GM18505 (cell line): ENCODE data around the gene CSNK1G1.
A peak's percentile ranks its signal among the peaks of the same experiment; 100 is the strongest.

Source experiments
- ATAC-seq: cut with Tn5 transposase; IDR thresholded peaks from one replicate; pipeline ENCODE4 v1.9.1; 2021; ENCODE audit not compliant: unreplicated experiment
- POLR2A ChIP-seq: IDR thresholded peaks from 4 replicates; pipeline ENCODE4 v1.6.1; 2011; ENCODE audit warnings: borderline replicate concordance; ENCODE audit not compliant: insufficient read depth, insufficient read length; ENCODE audit errors: extremely low read depth

Gene CSNK1G1

DNA sequence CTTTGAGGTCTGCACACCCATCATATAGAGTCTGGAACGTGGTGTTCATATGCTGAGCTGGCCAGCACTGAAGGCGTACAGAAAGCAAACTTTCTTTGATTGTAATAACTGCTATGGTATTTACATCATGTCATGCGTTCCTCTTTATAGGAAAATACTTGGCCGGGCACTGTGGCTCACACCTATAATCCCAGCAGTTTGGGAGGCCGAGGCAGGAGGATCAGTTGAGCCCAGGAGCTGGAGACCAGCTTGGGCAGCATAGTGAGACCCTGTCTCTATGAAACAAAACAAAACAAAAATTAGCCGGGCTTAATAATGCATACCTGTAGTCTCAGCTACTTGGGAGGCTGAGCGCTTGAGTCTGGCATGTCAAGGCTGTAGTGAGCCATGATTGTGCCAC, 207.8 kb downstream of the CSNK1G1 start:
- no peak for ATAC-seq

DNA sequence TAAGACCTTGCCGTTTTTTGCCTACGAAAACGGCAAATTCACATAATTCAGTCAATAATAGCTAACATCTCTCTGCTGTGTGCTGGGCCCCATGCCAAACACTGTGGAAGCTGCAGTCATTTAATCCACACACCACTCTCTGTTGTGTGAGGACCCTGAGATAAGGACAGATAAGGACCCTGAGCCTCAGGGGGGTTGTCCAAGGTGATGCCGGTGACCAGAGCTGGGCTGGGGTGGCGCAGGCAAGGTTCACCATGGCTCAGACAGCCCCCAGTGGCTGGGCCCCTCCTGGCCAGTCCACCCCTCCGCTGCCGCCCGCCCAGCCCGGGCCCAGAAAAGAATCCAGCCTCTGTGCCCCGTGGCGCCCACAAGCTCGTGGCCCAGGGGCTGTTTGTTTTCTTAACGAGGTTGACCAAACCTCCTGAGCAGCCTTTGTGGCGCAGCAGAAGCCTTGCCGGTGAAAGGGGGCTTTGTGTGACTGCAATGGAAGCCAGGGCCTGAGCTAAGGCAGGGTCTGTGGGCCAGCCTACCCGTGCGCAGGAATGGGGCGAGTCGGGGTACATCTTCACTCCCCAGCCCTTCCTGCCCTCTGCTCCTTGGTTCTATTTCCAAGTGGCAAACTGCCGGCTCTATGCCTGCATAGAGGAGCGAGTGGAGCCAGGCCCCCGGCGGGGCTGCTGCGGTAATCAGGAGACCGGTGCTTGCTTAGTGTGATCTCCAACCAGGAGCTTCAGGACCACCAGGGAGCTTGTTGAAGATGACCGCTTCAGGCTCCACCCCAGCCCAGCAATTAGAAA, 208.9 kb downstream of the CSNK1G1 start:
- ATAC-seq = no peak
- no peak for TF ChIP-seq POLR2A

More for the DNA sequence above, 207.8 kb downstream of the CSNK1G1 start:
- no peak for TF ChIP-seq POLR2A

DNA sequence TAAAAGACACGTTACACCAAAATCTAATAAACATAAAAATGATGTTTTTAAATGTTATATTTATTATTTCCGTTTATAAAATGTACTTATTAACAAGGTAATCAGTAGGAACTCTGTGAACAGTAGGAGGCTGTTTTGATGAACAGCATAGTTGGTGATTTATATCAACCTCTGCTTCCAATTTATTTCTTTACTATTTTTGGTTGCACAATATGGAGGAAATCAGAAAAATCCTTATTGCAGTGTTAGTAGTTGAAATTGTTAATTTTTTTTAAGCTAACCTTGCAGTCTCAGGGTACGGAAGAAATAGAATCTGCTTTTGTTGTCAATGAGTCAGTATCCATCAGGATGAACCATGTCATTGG, 209.5 kb downstream of the CSNK1G1 start:
- no peak for TF ChIP-seq POLR2A
- ATAC-seq = no peak

DNA sequence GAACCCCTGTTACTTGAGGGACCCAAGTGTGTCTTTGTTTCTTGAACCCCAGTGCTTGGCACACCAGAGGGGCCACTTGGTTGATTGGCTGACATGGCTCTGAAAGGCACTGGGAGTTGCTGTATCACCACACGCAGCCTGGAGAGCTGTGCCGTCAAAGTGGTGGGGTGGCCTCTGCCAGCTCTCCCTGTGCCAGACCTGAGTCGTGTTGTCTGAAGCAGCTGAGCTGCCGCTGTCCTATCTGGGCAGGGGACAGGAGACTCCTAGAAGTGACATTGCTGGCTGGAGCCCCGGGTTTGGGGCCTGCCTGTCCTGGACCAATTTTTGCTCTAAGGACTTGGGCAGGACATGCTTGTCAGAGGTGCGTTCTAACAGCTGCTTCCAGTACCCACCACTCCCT, 209.9 kb downstream of the CSNK1G1 start:
- ATAC-seq = no peak
- TF ChIP-seq POLR2A = no peak

DNA sequence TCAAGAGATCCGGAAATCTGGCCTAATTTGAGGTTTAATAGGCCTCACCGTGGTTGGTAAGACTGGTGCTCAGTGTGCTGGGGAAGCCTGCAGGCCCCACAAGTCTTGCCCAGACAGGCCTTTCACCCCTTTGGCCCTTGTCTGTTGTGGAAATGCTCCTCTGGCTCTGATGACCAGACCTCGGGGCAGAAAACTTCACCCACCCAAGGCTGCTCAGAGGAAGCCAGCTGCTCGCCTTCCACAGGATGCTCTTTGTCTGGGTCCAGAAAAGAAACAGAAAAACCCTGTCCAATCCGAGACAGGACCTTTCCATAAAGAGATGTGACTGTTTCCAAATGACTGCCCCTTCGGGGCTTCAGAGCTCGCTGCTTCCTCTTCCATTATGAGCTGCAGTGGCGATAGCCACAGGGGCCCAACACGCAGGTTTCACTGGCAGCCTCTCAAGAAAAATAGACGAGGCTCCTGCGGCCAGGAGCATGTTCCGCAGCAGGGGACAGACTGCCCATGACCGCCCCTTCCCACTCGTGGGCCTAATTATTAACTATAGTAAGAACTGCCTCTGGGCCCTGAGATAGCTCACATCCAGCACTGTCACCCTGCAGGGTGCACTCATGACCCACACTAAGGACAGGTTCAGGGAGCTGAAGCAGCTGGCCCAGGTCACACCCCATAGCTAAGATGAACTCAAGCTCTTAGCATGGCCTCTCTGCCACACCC, 211.2 kb downstream of the CSNK1G1 start:
- peak; percentile 44 for TF ChIP-seq POLR2A

DNA sequence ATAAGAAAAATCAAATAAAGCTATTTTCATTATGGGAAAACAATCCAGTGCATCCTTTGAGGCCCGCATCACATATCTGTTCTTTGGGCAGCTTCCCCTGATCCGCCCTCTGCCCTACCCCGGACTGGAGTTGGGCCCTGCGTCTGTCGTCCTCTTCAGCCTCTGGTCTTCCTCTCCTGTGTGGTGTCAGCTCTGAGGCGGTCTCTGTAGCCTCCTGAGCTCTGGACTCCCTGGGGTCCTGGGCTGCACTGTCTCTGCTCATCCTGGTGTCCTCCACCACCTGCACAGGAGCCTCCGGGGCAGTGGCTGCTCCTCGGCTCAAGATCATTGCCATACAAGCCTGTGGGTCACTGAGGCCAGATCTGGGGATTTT, 211.8 kb downstream of the CSNK1G1 start:
- ATAC-seq = no peak
- no peak for TF ChIP-seq POLR2A

More for the DNA sequence above, 211.2 kb downstream of the CSNK1G1 start:
- ATAC-seq = peak; percentile 47

DNA sequence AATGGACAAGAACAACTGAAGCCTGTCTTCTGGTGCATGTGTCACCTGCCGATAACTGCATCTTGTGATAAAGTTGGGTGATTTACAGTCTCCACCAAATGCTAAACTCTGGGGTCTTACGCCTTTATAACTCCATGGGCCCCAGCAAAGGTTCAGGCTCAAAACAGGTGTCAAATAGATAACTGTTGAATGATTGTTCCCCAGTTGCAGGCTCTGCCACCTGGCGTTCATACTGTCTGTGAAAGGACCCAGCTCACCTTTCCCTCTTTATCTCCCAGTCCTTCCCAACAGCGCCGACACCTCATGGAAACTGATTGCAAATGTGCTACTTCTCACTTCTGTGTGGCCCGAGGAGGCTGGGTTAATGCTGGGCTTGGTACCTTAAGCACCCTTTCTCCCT, 212.7 kb downstream of the CSNK1G1 start:
- ATAC-seq = no peak
- no peak for TF ChIP-seq POLR2A

DNA sequence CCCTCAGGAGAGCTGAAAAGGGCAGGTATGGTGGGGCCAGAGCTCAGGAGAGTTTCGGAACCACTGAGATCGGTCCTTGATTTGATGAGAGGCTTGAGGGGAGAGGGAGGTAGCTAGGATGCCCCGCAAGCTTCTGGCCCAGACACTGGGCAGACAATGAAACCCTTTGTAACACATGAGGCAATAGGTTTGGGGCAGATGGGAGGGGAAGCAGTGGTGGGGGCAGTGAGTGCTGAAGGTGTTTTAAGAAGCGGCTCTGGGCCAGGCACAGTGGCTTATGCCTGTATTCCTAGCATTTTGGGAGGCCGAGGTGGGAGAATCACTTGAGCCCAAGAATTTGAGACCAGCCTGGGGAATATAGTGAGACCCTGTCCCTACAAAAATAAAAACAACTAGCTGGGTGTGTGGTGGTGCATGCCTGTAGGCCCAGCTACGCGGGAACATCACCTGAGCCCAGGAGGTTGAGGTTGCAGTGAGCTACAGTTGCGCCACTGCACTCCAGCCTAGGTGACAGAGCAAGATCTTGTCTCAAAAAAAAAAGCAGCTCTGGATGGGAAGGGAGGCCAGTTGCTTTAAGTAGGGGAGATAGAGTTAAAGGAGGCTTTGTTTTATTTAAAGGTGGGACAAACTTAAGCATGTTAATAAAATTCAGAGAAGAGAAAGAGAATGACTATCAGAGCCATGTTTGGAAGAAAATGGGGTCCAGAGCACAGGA, 214.0 kb downstream of the CSNK1G1 start:
- TF ChIP-seq POLR2A = no peak
- ATAC-seq = no peak

- ATAC-seq = no peak
- no peak for TF ChIP-seq POLR2A
Measured at GRCh38 chr15:64138331-64138941, 217.5 kb downstream of the CSNK1G1 start.

- ATAC-seq = no peak
Measured at GRCh38 chr15:64137226-64137833, 218.6 kb downstream of the CSNK1G1 start.

GRCh38 chr15:64136347-64136746, 219.6 kb downstream of the CSNK1G1 start:
- no peak for TF ChIP-seq POLR2A
- ATAC-seq = no peak

More at GRCh38 chr15:64137226-64137833, 218.6 kb downstream of the CSNK1G1 start:
- no peak for TF ChIP-seq POLR2A

DNA sequence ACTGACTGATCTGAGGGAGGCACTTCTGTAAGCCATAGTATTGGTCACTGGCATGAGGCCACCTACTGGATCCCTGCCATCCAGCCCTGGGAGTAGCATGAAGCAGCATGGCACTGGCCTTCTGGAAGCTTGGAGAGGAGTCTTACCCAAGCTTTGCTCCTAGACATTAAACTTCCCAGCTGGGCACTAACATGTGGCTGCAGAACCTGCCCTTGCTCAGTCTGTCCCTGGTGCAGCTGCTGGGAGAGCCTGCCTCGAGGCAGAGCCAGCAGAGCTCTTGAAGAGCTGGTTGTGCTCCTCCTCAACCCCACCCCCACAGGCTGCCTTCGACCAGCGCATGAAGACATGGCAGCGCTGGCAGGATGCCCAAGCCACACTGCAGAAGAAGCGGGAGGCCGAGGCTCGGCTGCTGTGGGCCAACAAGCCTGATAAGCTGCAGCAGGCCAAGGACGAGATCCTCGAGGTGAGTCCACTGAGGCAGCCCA, 221.6 kb downstream of the CSNK1G1 start:
- no peak for TF ChIP-seq POLR2A
- ATAC-seq = no peak
